HG02610 (cell line): ENCODE results near the gene HHIP.

Source experiments
- ATAC-seq: cut with Tn5 transposase; IDR thresholded peaks from one replicate; pipeline ENCODE4 v1.9.1; 2021; ENCODE audit warnings: mild to moderate bottlenecking, moderate library complexity; ENCODE audit not compliant: unreplicated experiment

Gene HHIP

GRCh38 chr4:144653781-144654545, 8.0 kb downstream of the HHIP start:
- no peak for ATAC-seq

- no peak for ATAC-seq
These were observed 9.5 kb downstream of the HHIP start for GRCh38 chr4:144655491-144655890.

- no peak for ATAC-seq
These were observed 10.9 kb downstream of the HHIP start for GRCh38 chr4:144656850-144657249.

- no peak for ATAC-seq
These were observed 12.1 kb downstream of the HHIP start for GRCh38 chr4:144658015-144658567.

GRCh38 chr4:144658903-144659302, 12.9 kb downstream of the HHIP start:
- no peak for ATAC-seq

GRCh38 chr4:144659447-144659846, 13.5 kb downstream of the HHIP start:
- ATAC-seq = no peak

GRCh38 chr4:144663834-144664475, 18.0 kb downstream of the HHIP start:
- ATAC-seq = no peak

- no peak for ATAC-seq
These were observed 20.7 kb downstream of the HHIP start for GRCh38 chr4:144666539-144667175.

- ATAC-seq = no peak
These were observed 21.5 kb downstream of the HHIP start for GRCh38 chr4:144667500-144667899.

GRCh38 chr4:144670776-144671175, 24.8 kb downstream of the HHIP start:
- ATAC-seq = no peak

- ATAC-seq = no peak
These were observed 28.8 kb downstream of the HHIP start for GRCh38 chr4:144674711-144675110.

- ATAC-seq = no peak
These were observed 35.9 kb downstream of the HHIP start for GRCh38 chr4:144681806-144682205.

- no peak for ATAC-seq
These were observed 37.6 kb downstream of the HHIP start for GRCh38 chr4:144683516-144683915.

- ATAC-seq = no peak
These were observed 40.0 kb downstream of the HHIP start for GRCh38 chr4:144685911-144686310.

- ATAC-seq = no peak
These were observed 41.0 kb downstream of the HHIP start for GRCh38 chr4:144686921-144687320.

- ATAC-seq = no peak
These were observed 41.5 kb downstream of the HHIP start for GRCh38 chr4:144687466-144687865.

- no peak for ATAC-seq
These were observed 42.1 kb downstream of the HHIP start for GRCh38 chr4:144688035-144688569.

- no peak for ATAC-seq
These were observed 43.2 kb downstream of the HHIP start for GRCh38 chr4:144689125-144689524.

- no peak for ATAC-seq
These were observed 49.8 kb downstream of the HHIP start for GRCh38 chr4:144695721-144696120.

- ATAC-seq = no peak
These were observed 50.4 kb downstream of the HHIP start for GRCh38 chr4:144696376-144696775.

GRCh38 chr4:144699565-144699964, 53.6 kb downstream of the HHIP start:
- no peak for ATAC-seq
